ENCODE measurements around the gene ATXN7L1.

ATXN7L1 gene

DNA sequence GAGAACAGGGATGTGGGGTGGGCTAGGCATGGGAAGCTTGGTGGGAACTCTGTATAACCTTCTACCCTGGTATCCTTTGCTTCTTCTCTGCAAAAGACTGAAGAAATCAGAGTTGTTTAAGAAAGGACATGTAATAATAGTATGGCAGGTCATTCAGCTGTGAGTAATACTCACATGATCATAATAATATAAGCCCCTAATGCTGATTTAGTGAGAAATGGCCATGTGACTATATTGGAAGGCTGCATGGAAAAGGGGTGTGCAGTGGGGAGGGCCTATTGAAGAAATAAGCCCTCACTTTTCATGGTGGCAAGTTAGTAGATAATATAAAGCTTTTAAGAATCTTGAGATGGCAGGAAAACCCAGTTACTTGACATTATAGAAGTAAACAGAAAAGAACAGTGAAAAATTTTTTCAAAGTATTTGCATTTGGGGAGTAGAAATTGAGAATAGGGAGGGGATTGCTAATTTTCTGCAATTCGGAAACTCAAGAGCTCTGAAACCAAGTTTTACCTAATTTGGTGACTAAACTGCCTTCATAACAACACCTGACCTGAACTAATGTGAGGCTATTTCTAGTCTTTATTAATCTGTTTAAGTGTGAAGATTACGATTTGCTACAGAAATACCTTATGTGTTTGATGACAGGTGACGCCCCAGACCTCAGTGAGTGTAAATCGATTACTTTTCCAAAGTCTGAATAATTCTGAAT, 44.4 kb downstream of the ATXN7L1 start:
- TF ChIP-seq POLR2A (IDR thresholded peaks at IDR 0.05; ENCODE audit: low read depth, low read length) (no peak), TAF1 (IDR thresholded peaks at IDR 0.05; ENCODE audit: borderline replicate concordance, low read depth, low read length) (no peak), POLR2AphosphoS5 (IDR thresholded peaks at IDR 0.05; ENCODE audit: low read depth, low read length) (no peak)
- no peak for FAIRE-seq
- DNase-seq (ENCODE audit: insufficient read length), result no peak

GRCh38 chr7:105831302-105831620, 45.1 kb downstream of the ATXN7L1 start:
- no peak for DNase-seq (ENCODE audit: insufficient read length)
- no peak for FAIRE-seq
- TF ChIP-seq POLR2AphosphoS5 (IDR thresholded peaks at IDR 0.05; ENCODE audit: low read depth, low read length) (no peak), TAF1 (IDR thresholded peaks at IDR 0.05; ENCODE audit: borderline replicate concordance, low read depth, low read length) (no peak), POLR2A (IDR thresholded peaks at IDR 0.05; ENCODE audit: low read depth, low read length) (no peak)

DNA sequence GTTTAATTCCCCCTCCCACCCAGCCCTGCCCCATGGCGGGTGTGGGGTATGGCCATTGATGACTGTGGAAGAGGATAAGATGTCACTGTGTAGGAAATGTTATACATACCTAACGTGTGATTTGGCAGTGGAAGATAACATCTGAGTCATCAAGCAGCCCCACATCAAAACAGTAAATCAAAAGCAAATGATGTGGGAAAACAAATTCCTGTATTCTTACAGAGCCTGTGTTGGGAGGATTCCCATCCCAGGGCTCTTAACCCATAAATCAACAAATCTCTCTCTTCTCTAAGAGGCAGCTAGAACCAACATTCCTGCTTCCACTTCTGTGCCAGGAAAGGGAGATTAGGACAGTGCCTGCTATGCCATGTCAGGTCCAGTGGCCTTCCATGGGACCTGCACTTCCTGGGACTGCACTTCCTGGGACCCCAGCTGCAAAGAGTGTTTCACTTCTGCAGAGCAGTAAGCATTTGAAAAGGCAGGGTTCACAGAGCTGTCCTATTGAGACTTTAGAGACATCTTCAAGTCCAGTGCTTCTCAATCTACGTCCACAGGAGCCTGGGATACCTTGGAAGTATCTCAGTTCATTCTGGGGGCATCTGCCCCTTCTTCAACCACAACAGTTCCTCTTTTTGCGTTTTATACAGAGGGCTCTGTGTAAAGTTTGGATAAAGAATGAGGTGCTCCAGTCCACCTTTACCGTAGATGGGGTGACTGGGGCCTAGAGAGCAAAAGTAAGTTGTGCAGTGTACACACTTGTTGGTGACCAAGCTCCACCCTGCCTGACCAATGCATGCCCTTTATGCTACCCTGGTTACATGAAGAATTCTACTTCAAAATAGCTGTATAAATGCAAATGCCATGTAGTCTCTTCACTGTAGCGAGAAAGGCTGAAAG, 45.7 kb downstream of the ATXN7L1 start:
- DNase-seq (ENCODE audit: insufficient read length), result no peak
- TF ChIP-seq TAF1 (IDR thresholded peaks at IDR 0.05; ENCODE audit: borderline replicate concordance, low read depth, low read length), result no peak
- TF ChIP-seq POLR2A (IDR thresholded peaks at IDR 0.05; ENCODE audit: low read depth, low read length), result no peak
- TF ChIP-seq POLR2AphosphoS5 (IDR thresholded peaks at IDR 0.05; ENCODE audit: low read depth, low read length), result no peak
- FAIRE-seq, result no peak

- no peak for DNase-seq (ENCODE audit: insufficient read length)
- FAIRE-seq, result no peak
- no peak for TF ChIP-seq POLR2A (IDR thresholded peaks at IDR 0.05; ENCODE audit: low read depth, low read length)
- no peak for TF ChIP-seq POLR2AphosphoS5 (IDR thresholded peaks at IDR 0.05; ENCODE audit: low read depth, low read length)
- TF ChIP-seq TAF1 (IDR thresholded peaks at IDR 0.05; ENCODE audit: borderline replicate concordance, low read depth, low read length), result no peak
Observed at GRCh38 chr7:105829681-105830322, 46.6 kb downstream of the ATXN7L1 start.

DNA sequence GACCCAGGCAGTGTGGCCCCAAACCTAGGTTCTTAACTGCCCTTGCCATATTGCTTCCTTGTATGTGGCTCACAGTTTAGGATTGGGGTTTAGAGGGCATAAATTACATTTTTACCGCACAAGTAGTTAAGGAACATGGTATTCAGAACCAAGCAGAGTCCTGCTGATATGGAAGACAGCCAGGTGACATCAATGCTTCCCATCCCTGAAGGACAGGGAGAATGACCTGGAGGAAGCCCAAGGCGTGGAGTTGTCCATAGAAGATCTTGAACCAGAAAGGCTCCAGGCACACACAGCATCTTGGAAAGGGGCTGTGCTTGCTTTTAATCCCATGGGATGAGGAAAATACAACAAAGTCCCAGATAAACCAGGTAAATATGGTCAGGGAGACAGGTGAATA, 48.3 kb downstream of the ATXN7L1 start:
- no peak for TF ChIP-seq POLR2AphosphoS5 (IDR thresholded peaks at IDR 0.05; ENCODE audit: low read depth, low read length)
- DNase-seq (ENCODE audit: insufficient read length) (no peak), FAIRE-seq (no peak)

- TF ChIP-seq POLR2A (IDR thresholded peaks at IDR 0.05; ENCODE audit: low read depth, low read length) (no peak), TAF1 (IDR thresholded peaks at IDR 0.05; ENCODE audit: borderline replicate concordance, low read depth, low read length) (no peak)
Observed at GRCh38 chr7:105827151-105827875, 49.1 kb downstream of the ATXN7L1 start.

GRCh38 chr7:105826143-105826542, 50.3 kb downstream of the ATXN7L1 start:
- no peak for DNase-seq (ENCODE audit: insufficient read length)
- no peak for FAIRE-seq
- TF ChIP-seq POLR2A (IDR thresholded peaks at IDR 0.05; ENCODE audit: low read depth, low read length) (no peak), POLR2AphosphoS5 (IDR thresholded peaks at IDR 0.05; ENCODE audit: low read depth, low read length) (no peak), TAF1 (IDR thresholded peaks at IDR 0.05; ENCODE audit: borderline replicate concordance, low read depth, low read length) (no peak)

More at GRCh38 chr7:105827151-105827875, 49.1 kb downstream of the ATXN7L1 start:
- DNase-seq (ENCODE audit: insufficient read length) (no peak), FAIRE-seq (no peak)

DNA sequence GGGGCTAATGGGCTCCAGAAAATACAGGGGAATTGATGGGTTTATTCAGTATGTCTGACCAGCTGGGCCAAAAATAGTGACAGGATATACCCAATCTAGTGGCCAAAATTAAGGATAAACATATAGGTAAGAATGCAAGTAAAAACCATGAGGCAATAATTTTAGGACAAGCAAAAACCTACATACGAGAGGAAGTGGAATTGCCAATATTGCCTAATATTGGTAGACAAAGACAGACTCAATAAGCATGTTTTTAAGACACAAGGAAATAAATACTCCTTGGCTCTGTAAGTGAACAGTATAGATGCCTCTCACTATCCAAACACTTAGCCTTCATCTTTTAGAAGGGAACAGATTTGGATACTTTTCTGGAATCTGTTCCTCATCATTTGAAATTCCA, 51.0 kb downstream of the ATXN7L1 start:
- no peak for FAIRE-seq
- no peak for TF ChIP-seq POLR2A (IDR thresholded peaks at IDR 0.05; ENCODE audit: low read depth, low read length)
- TF ChIP-seq TAF1 (IDR thresholded peaks at IDR 0.05; ENCODE audit: borderline replicate concordance, low read depth, low read length), result no peak
- no peak for TF ChIP-seq POLR2AphosphoS5 (IDR thresholded peaks at IDR 0.05; ENCODE audit: low read depth, low read length)
- DNase-seq (ENCODE audit: insufficient read length), result no peak

GRCh38 chr7:105822806-105823205, 53.6 kb downstream of the ATXN7L1 start:
- no peak for TF ChIP-seq POLR2AphosphoS5 (IDR thresholded peaks at IDR 0.05; ENCODE audit: low read depth, low read length)
- TF ChIP-seq TAF1 (IDR thresholded peaks at IDR 0.05; ENCODE audit: borderline replicate concordance, low read depth, low read length), result no peak
- no peak for TF ChIP-seq POLR2A (IDR thresholded peaks at IDR 0.05; ENCODE audit: low read depth, low read length)
- no peak for FAIRE-seq
- DNase-seq (ENCODE audit: insufficient read length), result no peak

DNA sequence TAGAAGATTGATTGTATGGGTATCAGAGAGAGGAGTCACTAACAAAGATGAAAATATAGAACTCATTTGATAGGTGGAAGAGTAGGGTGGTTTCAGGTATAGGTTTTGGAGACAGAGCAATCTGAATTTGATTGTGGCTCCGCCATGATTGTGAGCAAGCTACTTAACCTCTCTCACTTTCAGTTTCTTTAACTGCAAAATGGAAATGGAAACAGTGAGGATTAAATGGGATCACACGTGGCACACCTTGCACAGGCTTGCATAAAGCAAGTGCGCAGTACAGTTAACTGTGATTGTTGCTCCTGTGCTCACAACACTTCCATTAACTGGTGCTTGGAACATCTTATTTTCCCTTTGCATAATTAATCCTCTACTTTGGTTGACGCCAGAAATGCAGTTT, 54.9 kb downstream of the ATXN7L1 start:
- TF ChIP-seq POLR2AphosphoS5 (IDR thresholded peaks at IDR 0.05; ENCODE audit: low read depth, low read length) (no peak), POLR2A (IDR thresholded peaks at IDR 0.05; ENCODE audit: low read depth, low read length) (no peak), TAF1 (IDR thresholded peaks at IDR 0.05; ENCODE audit: borderline replicate concordance, low read depth, low read length) (no peak)
- no peak for FAIRE-seq
- no peak for DNase-seq (ENCODE audit: insufficient read length)

GRCh38 chr7:105820363-105821066, 55.9 kb downstream of the ATXN7L1 start:
- DNase-seq (ENCODE audit: insufficient read length), result no peak
- FAIRE-seq, result no peak
- TF ChIP-seq TAF1 (IDR thresholded peaks at IDR 0.05; ENCODE audit: borderline replicate concordance, low read depth, low read length) (no peak), POLR2A (IDR thresholded peaks at IDR 0.05; ENCODE audit: low read depth, low read length) (no peak), POLR2AphosphoS5 (IDR thresholded peaks at IDR 0.05; ENCODE audit: low read depth, low read length) (no peak)
